BLaER1 treated with 17β-estradiol and CSF1 and Interleukin-3, amounts not matched to agents 10 nM and 100 nM (cell line): ENCODE results near the gene UBE3B.

Source experiments
- H3K27ac ChIP-seq, 11 experiments: shearing (Covaris generic); formaldehyde crosslinking; 2 replicates each; pipeline ENCODE4 v1.8.1; 2022
- H3K27me3 ChIP-seq, 11 experiments: shearing (Covaris generic); formaldehyde crosslinking; 2 replicates each; pipeline ENCODE4 v1.8.1; 2022
- H3K36me3 ChIP-seq, 11 experiments: shearing (Covaris generic); formaldehyde crosslinking; 2 replicates each; pipeline ENCODE4 v1.8.1; 2022
- H3K4me1 ChIP-seq, 10 experiments: shearing (Covaris generic); formaldehyde crosslinking; 2 replicates each; pipeline ENCODE4 v1.8.1; 2022
- H3K4me2 ChIP-seq, 11 experiments: shearing (Covaris generic); formaldehyde crosslinking; 2 replicates each; pipeline ENCODE4 v1.8.1; 2022
- H3K4me3 ChIP-seq, 10 experiments: shearing (Covaris generic); formaldehyde crosslinking; 2 replicates each; pipeline ENCODE4 v1.8.1; 2022
- H3K9ac ChIP-seq, 11 experiments: shearing (Covaris generic); formaldehyde crosslinking; 2 replicates each; pipeline ENCODE4 v1.8.1; 2022
- H3K9me3 ChIP-seq, 11 experiments: shearing (Covaris generic); formaldehyde crosslinking; replicated peaks in 1 of 11; 2 replicates each; pipeline ENCODE4 v1.8.1; 2022
- H4K20me1 ChIP-seq, 11 experiments: shearing (Covaris generic); formaldehyde crosslinking; 2 replicates each; pipeline ENCODE4 v1.8.1; 2022
- Cebpa-rat ChIP-seq, 11 experiments: shearing (Covaris generic); IDR thresholded peaks; 2 replicates each; pipeline ENCODE4 v1.8.1; 2022

UBE3B gene

GRCh38 chr12:109540526-109541412, 63.3 kb downstream of the UBE3B start:
- peaks cover 10 to 15% (median 12%) of the 10 kb centered on the region in 10 experiments for H3K4me1 ChIP-seq
- H3K4me2 ChIP-seq: no peak overlapping the region
- H3K9me3 ChIP-seq: no peaks in the 10 kb centered on the region
- no peak overlapping the region for H3K9ac ChIP-seq
- H3K27me3 ChIP-seq: no peaks in the 10 kb centered on the region
- TF ChIP-seq Cebpa-rat (IDR thresholded peaks at IDR 0.05): no peak
- H3K27ac ChIP-seq: no peak overlapping the region
- no peak overlapping the region for H3K4me3 ChIP-seq
- H4K20me1 ChIP-seq: peaks cover 0 to 5% (median 0%) of the 10 kb centered on the region in 11 experiments; a peak in 2 of 22 replicates
- H3K36me3 ChIP-seq: peaks cover 0 to 10% (median 0%) of the 10 kb centered on the region in 11 experiments; a peak in 4 of 22 replicates

- H4K20me1 ChIP-seq: peaks cover 0 to 5% (median 0%) of the 10 kb centered on the region in 11 experiments; a peak in 2 of 22 replicates
- no peaks in the 10 kb centered on the region for H3K27me3 ChIP-seq
- no peak overlapping the region for H3K4me2 ChIP-seq
- no peaks in the 10 kb centered on the region for H3K9me3 ChIP-seq
- peaks cover 11 to 15% (median 12%) of the 10 kb centered on the region in 10 experiments for H3K4me1 ChIP-seq
- no peak overlapping the region for H3K27ac ChIP-seq
- no peak for TF ChIP-seq Cebpa-rat (IDR thresholded peaks at IDR 0.05)
- peaks cover 0 to 4% (median 0%) of the 10 kb centered on the region in 11 experiments; a peak in 1 of 22 replicates for H3K36me3 ChIP-seq
- no peak overlapping the region for H3K4me3 ChIP-seq
- H3K9ac ChIP-seq: no peak overlapping the region
These were observed 63.9 kb downstream of the UBE3B start for GRCh38 chr12:109541413-109541726.

GRCh38 chr12:109542014-109542413, 64.6 kb downstream of the UBE3B start:
- Histone ChIP-seq H3K36me3 (no peaks in the 10 kb centered on the region; a peak in 1 of 22 replicates), H3K27me3 (no peaks in the 10 kb centered on the region), H3K27ac (no peak overlapping the region), H3K4me2 (no peak overlapping the region), H4K20me1 (peaks cover 0 to 3% (median 0%) of the 10 kb centered on the region in 11 experiments; a peak in 2 of 22 replicates), H3K4me1 (peaks cover 11 to 15% (median 12%) of the 10 kb centered on the region in 10 experiments), H3K9me3 (no peaks in the 10 kb centered on the region), H3K9ac (no peak overlapping the region), H3K4me3 (no peak overlapping the region)
- no peak for TF ChIP-seq Cebpa-rat (IDR thresholded peaks at IDR 0.05)

- peaks cover 12 to 24% (median 20%) of the 10 kb centered on the region in 10 experiments for H3K4me1 ChIP-seq
These were observed 65.4 kb downstream of the UBE3B start for GRCh38 chr12:109542876-109543275.

GRCh38 chr12:109544955-109545531, 67.6 kb downstream of the UBE3B start:
- no peak overlapping the region for H3K4me3 ChIP-seq
- H3K4me2 ChIP-seq: peak overlapping the region; percentile 42 to 72 (median 56)
- H4K20me1 ChIP-seq: no peaks in the 10 kb centered on the region
- H3K9me3 ChIP-seq: no peaks in the 10 kb centered on the region
- no peaks in the 10 kb centered on the region for H3K27me3 ChIP-seq
- peaks cover 12 to 32% (median 22%) of the 10 kb centered on the region in 10 experiments for H3K4me1 ChIP-seq
- TF ChIP-seq Cebpa-rat (IDR thresholded peaks at IDR 0.05): no peak
- peak overlapping the region in 2 of 11 experiments; percentile 8 to 25; a peak in 2 of 22 replicates for H3K9ac ChIP-seq
- peak overlapping the region in 5 of 11 experiments; percentile 0 to 21 (median 7); a peak in 3 of 22 replicates for H3K27ac ChIP-seq
- no peaks in the 10 kb centered on the region for H3K36me3 ChIP-seq

More at GRCh38 chr12:109542876-109543275, 65.4 kb downstream of the UBE3B start:
- no peaks in the 10 kb centered on the region for H3K27me3 ChIP-seq
- H3K9ac ChIP-seq: no peak overlapping the region
- no peaks in the 10 kb centered on the region for H3K9me3 ChIP-seq
- no peak overlapping the region for H3K4me2 ChIP-seq
- H3K36me3 ChIP-seq: no peaks in the 10 kb centered on the region
- H3K4me3 ChIP-seq: no peak overlapping the region
- no peak overlapping the region for H3K27ac ChIP-seq
- H4K20me1 ChIP-seq: no peaks in the 10 kb centered on the region; a peak in 2 of 22 replicates
- no peak for TF ChIP-seq Cebpa-rat (IDR thresholded peaks at IDR 0.05)

GRCh38 chr12:109545826-109546225, 68.4 kb downstream of the UBE3B start:
- Histone ChIP-seq H3K27me3 (no peaks in the 10 kb centered on the region), H3K4me1 (peaks cover 12 to 32% (median 22%) of the 10 kb centered on the region in 10 experiments), H3K9me3 (no peaks in the 10 kb centered on the region), H3K36me3 (no peaks in the 10 kb centered on the region), H3K4me3 (no peak overlapping the region), H3K4me2 (peak overlapping the region in 6 of 11 experiments; percentile 42 to 72 (median 62); a peak in 8 of 22 replicates), H3K9ac (no peak overlapping the region), H4K20me1 (no peaks in the 10 kb centered on the region), H3K27ac (no peak overlapping the region)
- no peak for TF ChIP-seq Cebpa-rat (IDR thresholded peaks at IDR 0.05)

GRCh38 chr12:109547286-109547685, 69.9 kb downstream of the UBE3B start:
- no peak for TF ChIP-seq Cebpa-rat (IDR thresholded peaks at IDR 0.05)
- H3K4me3 ChIP-seq: no peak overlapping the region
- no peak overlapping the region for H3K9ac ChIP-seq
- no peaks in the 10 kb centered on the region for H3K36me3 ChIP-seq
- no peaks in the 10 kb centered on the region for H3K9me3 ChIP-seq
- no peaks in the 10 kb centered on the region for H3K27me3 ChIP-seq
- no peaks in the 10 kb centered on the region for H4K20me1 ChIP-seq
- H3K27ac ChIP-seq: no peak overlapping the region
- H3K4me1 ChIP-seq: peaks cover 12 to 32% (median 22%) of the 10 kb centered on the region in 10 experiments
- H3K4me2 ChIP-seq: peak overlapping the region in 8 of 11 experiments; percentile 13 to 56 (median 38); a peak in 14 of 22 replicates

GRCh38 chr12:109548258-109548657, 70.8 kb downstream of the UBE3B start:
- Histone ChIP-seq H3K27ac (no peak overlapping the region), H3K4me2 (peak overlapping the region in 5 of 11 experiments; percentile 33 to 56 (median 49); a peak in 3 of 22 replicates), H3K9me3 (no peaks in the 10 kb centered on the region), H3K4me3 (no peak overlapping the region), H4K20me1 (0 out of 22 replicates have a peak, but pooled peaks cover 0 to 5% (median 0%) of the 10 kb centered on the region in 11 experiments), H3K4me1 (peaks cover 12 to 32% (median 22%) of the 10 kb centered on the region in 10 experiments), H3K36me3 (no peaks in the 10 kb centered on the region), H3K9ac (no peak overlapping the region), H3K27me3 (no peaks in the 10 kb centered on the region)
- TF ChIP-seq Cebpa-rat (IDR thresholded peaks at IDR 0.05): no peak

GRCh38 chr12:109549613-109550270, 72.3 kb downstream of the UBE3B start:
- Histone ChIP-seq H3K9ac (no peak overlapping the region), H3K27ac (no peak overlapping the region), H3K36me3 (no peaks in the 10 kb centered on the region), H3K4me1 (peaks cover 8 to 28% (median 19%) of the 10 kb centered on the region in 10 experiments), H3K4me3 (no peak overlapping the region), H4K20me1 (peaks cover 0 to 17% (median 0%) of the 10 kb centered on the region in 11 experiments; a peak in 1 of 22 replicates), H3K9me3 (no peaks in the 10 kb centered on the region), H3K4me2 (no peak overlapping the region), H3K27me3 (no peaks in the 10 kb centered on the region)
- no peak for TF ChIP-seq Cebpa-rat (IDR thresholded peaks at IDR 0.05)
